ENCODE measurements around the gene ADARB2. TPM values are rescaled to one million over a fixed set of nuclear protein-coding genes. Genes with fewer than 3 reads are reported as not detected.
A peak's percentile ranks its signal among the peaks of the same experiment; 100 is the strongest.

The ADARB2 gene
- total RNA-seq, 4 donors from 2014 or later, result 2.0 to 9.9 (median 5.1) TPM

- H3K36me3 ChIP-seq, result no peaks in the 10 kb centered on the region
- no peak for DNase-seq
- H3K9me3 ChIP-seq, result no peaks in the 10 kb centered on the region
- no peak for TF ChIP-seq POLR2A (IDR thresholded peaks at IDR 0.05)
- no peak for TF ChIP-seq CTCF (IDR thresholded peaks at IDR 0.05)
- H3K4me3 ChIP-seq, result no peak overlapping the region
- H3K4me1 ChIP-seq, result no peaks in the 10 kb centered on the region
- H3K27ac ChIP-seq, result no peak overlapping the region
- H3K27me3 ChIP-seq, result no peaks in the 10 kb centered on the region
Observed at GRCh38 chr10:1517684-1518083, 219.6 kb downstream of the ADARB2 start.

- Histone ChIP-seq H3K4me1 (no peaks in the 10 kb centered on the region), H3K4me3 (no peak overlapping the region), H3K36me3 (no peaks in the 10 kb centered on the region), H3K27ac (no peak overlapping the region), H3K27me3 (no peaks in the 10 kb centered on the region), H3K9me3 (no peaks in the 10 kb centered on the region)
- DNase-seq, result no peak
- TF ChIP-seq CTCF (IDR thresholded peaks at IDR 0.05) (no peak), POLR2A (IDR thresholded peaks at IDR 0.05) (no peak)
Observed at GRCh38 chr10:1516492-1517165, 220.7 kb downstream of the ADARB2 start.

GRCh38 chr10:1515780-1516491 is 221.4 kb downstream of the ADARB2 start:
- no peak overlapping the region for H3K27ac ChIP-seq
- H3K4me3 ChIP-seq, result no peak overlapping the region

GRCh38 chr10:1515121-1515779 is 222.1 kb downstream of the ADARB2 start:
- TF ChIP-seq CTCF (IDR thresholded peaks at IDR 0.05) (no peak), POLR2A (IDR thresholded peaks at IDR 0.05) (no peak)
- DNase-seq, result peak in 1 of 3 donors; percentile 33
- Histone ChIP-seq H3K36me3 (no peaks in the 10 kb centered on the region), H3K4me1 (no peaks in the 10 kb centered on the region), H3K9me3 (no peaks in the 10 kb centered on the region), H3K27me3 (no peaks in the 10 kb centered on the region), H3K27ac (no peak overlapping the region), H3K4me3 (no peak overlapping the region)

More at GRCh38 chr10:1515780-1516491, 221.4 kb downstream of the ADARB2 start:
- H3K27me3 ChIP-seq, result no peaks in the 10 kb centered on the region
- no peaks in the 10 kb centered on the region for H3K36me3 ChIP-seq
- DNase-seq, result peak in 1 of 3 donors; percentile 24
- TF ChIP-seq CTCF (IDR thresholded peaks at IDR 0.05) (no peak), POLR2A (IDR thresholded peaks at IDR 0.05) (no peak)
- H3K9me3 ChIP-seq, result no peaks in the 10 kb centered on the region
- H3K4me1 ChIP-seq, result no peaks in the 10 kb centered on the region

GRCh38 chr10:1514681-1515080 is 222.6 kb downstream of the ADARB2 start:
- H3K4me1 ChIP-seq, result no peaks in the 10 kb centered on the region
- no peaks in the 10 kb centered on the region for H3K9me3 ChIP-seq
- no peak for TF ChIP-seq CTCF (IDR thresholded peaks at IDR 0.05)
- no peak for TF ChIP-seq POLR2A (IDR thresholded peaks at IDR 0.05)
- H3K27me3 ChIP-seq, result no peaks in the 10 kb centered on the region
- H3K27ac ChIP-seq, result no peak overlapping the region
- H3K4me3 ChIP-seq, result no peak overlapping the region
- H3K36me3 ChIP-seq, result no peaks in the 10 kb centered on the region
- DNase-seq, result no peak

Data from Peyer's patch (tissue), 4 donors.